ENCODE measurements around the gene SH2D1A. TPM values are rescaled to one million over a fixed set of nuclear protein-coding genes. Genes with fewer than 3 reads are reported as not detected.

Gene SH2D1A
- total and polyA plus RNA-seq, 2 donors (not counting 3 experiments of a cell fraction or from before 2014, with no cell fraction given): not detected

DNA sequence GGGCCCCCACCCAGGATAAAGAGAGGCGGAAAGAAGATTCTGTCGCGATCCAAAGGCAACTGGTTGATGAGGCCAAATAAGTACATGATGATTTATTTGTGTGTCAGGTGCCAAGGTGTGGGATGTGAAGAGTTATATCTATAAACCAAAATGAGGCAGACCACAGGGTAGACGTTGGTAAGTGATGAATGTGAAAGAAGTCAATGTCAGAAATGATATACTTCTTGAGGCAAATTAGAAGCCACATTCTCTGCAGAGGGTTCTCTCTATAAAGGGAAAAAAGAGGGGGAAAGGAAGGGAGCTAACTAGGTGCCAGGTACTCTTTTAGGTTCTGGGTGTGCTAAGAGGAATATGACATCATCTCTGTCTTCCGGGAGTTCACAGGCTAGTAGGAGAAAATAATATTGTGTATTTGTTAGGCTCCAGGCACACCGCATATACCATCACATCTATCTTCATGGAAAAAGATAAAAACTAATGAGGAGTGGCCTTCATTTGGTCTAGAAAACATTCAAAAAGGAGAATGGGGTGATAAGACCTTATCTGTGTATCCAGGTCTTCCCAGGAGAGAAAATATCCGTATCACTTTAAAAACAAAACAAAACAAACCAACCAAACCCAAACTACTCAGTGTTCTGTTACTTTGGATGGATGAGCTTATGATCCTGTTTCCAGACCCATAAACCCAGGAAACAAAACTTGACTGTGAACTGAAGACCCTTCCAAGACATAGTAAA lies 4.8 kb upstream of the SH2D1A start:
- Histone ChIP-seq H3K4me3 (replicated peaks in 1 of 3; ENCODE audit: insufficient read depth in 1 of 3, low read depth in 1 of 3, low read length in 3 of 3) (no peak overlapping the region), H2AFZ (ENCODE audit: low read depth, low read length) (no peak overlapping the region), H3K9me3 (replicated peaks; ENCODE audit: control insufficient read depth, insufficient read depth, low read length) (no peaks in the 10 kb centered on the region), H3K4me2 (ENCODE audit: insufficient read depth, low read length) (no peak overlapping the region), H3K9ac (replicated peaks; ENCODE audit: extremely low read depth, insufficient read depth, low read length) (no peak overlapping the region), H4K20me1 (replicated peaks; ENCODE audit: control insufficient read depth, extremely low read depth, insufficient read depth, low read length) (no peaks in the 10 kb centered on the region), H3K9me1 (replicated peaks; ENCODE audit: control insufficient read depth, extremely low read depth, insufficient read depth, low read length) (no peaks in the 10 kb centered on the region), H3K79me2 (ENCODE audit: control insufficient read depth, insufficient read depth, low read length) (no peaks in the 10 kb centered on the region), H3K27me3 (ENCODE audit: control insufficient read depth in 2 of 2, insufficient read depth in 2 of 2, low read length in 2 of 2) (no peaks in the 10 kb centered on the region), H3K36me3 (ENCODE audit: control insufficient read depth in 2 of 2, extremely low read depth in 1 of 2, insufficient read depth in 2 of 2, low read length in 2 of 2) (no peaks in the 10 kb centered on the region), H3K4me1 (ENCODE audit: control insufficient read depth, extremely low read depth, insufficient read depth, low read length) (no peaks in the 10 kb centered on the region), H3K27ac (ENCODE audit: insufficient read depth, low read depth, low read length) (no peak overlapping the region)
- ChIA-PET CTCF (no interaction called here), POLR2A (no interaction called here)
- FAIRE-seq (no peak), DNase-seq (ENCODE audit: low read depth, low spot score) (no peak)
- intact Hi-C loops (cut with micrococcal nuclease) (no loop called here), dilution Hi-C loops (cut with MboI; ENCODE audit: extremely low pct_ligation_motif_present, low sequenced_read_pairs) (no loop called here)
- no TSS peak for BruUV-seq (replicated peaks)
- no peak for TF ChIP-seq POLR2A (IDR thresholded peaks at IDR 0.05; ENCODE audit: low read depth, low read length)
- TF ChIP-seq GATA2 (IDR thresholded peaks at IDR 0.05; ENCODE audit: insufficient read depth, insufficient read length, low read depth, low read length): no peak
- TF ChIP-seq, protein P1, sequence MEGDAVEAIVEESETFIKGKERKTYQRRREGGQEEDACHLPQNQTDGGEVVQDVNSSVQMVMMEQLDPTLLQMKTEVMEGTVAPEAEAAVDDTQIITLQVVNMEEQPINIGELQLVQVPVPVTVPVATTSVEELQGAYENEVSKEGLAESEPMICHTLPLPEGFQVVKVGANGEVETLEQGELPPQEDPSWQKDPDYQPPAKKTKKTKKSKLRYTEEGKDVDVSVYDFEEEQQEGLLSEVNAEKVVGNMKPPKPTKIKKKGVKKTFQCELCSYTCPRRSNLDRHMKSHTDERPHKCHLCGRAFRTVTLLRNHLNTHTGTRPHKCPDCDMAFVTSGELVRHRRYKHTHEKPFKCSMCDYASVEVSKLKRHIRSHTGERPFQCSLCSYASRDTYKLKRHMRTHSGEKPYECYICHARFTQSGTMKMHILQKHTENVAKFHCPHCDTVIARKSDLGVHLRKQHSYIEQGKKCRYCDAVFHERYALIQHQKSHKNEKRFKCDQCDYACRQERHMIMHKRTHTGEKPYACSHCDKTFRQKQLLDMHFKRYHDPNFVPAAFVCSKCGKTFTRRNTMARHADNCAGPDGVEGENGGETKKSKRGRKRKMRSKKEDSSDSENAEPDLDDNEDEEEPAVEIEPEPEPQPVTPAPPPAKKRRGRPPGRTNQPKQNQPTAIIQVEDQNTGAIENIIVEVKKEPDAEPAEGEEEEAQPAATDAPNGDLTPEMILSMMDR (IDR thresholded peaks at IDR 0.05; ENCODE audit: extremely low read depth in 1 of 2, insufficient read depth in 1 of 2, low read depth in 1 of 2, low read length in 2 of 2): no peak
- TF ChIP-seq MYC (IDR thresholded peaks at IDR 0.05; ENCODE audit: low read depth, low read length): no peak
- no peak for TF ChIP-seq JUN (IDR thresholded peaks at IDR 0.05; ENCODE audit: borderline replicate concordance, insufficient read depth, insufficient read length, low read depth)
- TF ChIP-seq POLR2AphosphoS5 (IDR thresholded peaks at IDR 0.05; ENCODE audit: insufficient read depth, low read depth, low read length): no peak
- no peak for TF ChIP-seq FOS (IDR thresholded peaks at IDR 0.05; ENCODE audit: borderline replicate concordance, insufficient read depth, low read length)
- TF ChIP-seq, protein P2, sequence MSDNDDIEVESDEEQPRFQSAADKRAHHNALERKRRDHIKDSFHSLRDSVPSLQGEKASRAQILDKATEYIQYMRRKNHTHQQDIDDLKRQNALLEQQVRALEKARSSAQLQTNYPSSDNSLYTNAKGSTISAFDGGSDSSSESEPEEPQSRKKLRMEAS (IDR thresholded peaks at IDR 0.05; ENCODE audit: insufficient read depth, insufficient read length): no peak
- no peak for TF ChIP-seq EZH2 (IDR thresholded peaks at IDR 0.05; ENCODE audit: borderline replicate concordance, low read depth, low read length, severe bottlenecking)

All from endothelial cell of umbilical vein (primary cell).